GM12872 (cell line): ENCODE data around the gene OXCT1.

Experiments used
- CTCF ChIP-seq: IDR thresholded peaks from 3 replicates; pipeline ENCODE4 v1.5.1; 2011; ENCODE audit warnings: low read depth, mild to moderate bottlenecking, low read length, moderate library complexity; ENCODE audit not compliant: insufficient read depth

OXCT1 gene

GRCh38 chr5:41772785-41773442 lies 97.3 kb downstream of the OXCT1 start:
- TF ChIP-seq CTCF = no peak

- TF ChIP-seq CTCF = no peak
Measured at GRCh38 chr5:41772056-41772455, 98.2 kb downstream of the OXCT1 start.

- no peak for TF ChIP-seq CTCF
Measured at GRCh38 chr5:41770799-41771198, 99.4 kb downstream of the OXCT1 start.

DNA sequence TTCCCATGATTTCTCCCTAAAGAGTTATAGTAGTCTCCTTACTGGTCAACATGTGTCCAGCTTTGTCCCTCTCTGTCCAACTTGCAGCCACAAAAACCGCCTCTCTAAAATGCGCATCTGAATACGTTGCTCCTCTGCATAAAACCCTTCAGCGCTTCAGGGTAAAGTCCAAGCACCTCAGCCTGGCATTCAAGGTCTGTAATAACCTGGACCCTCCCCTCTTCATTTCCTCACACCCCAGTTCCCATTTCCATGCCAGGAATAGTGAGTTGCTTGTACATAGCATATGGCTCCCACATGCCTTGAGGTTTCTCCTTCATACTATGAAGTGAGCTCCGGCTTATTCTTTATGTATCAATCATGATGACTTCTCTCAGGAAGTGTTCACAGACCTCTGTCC lies 101.5 kb downstream of the OXCT1 start:
- TF ChIP-seq CTCF = no peak

- TF ChIP-seq CTCF = no peak
Measured at GRCh38 chr5:41764650-41765049, 105.6 kb downstream of the OXCT1 start.

GRCh38 chr5:41763574-41763973 lies 106.7 kb downstream of the OXCT1 start:
- TF ChIP-seq CTCF = no peak

GRCh38 chr5:41763081-41763480 lies 107.1 kb downstream of the OXCT1 start:
- no peak for TF ChIP-seq CTCF
